SU-DHL-6 (cell line): ENCODE results near the gene GALNT10.

Experiments
- EZH2phosphoT487 ChIP-seq: fragments of 200-600 bp; sonication (generic), shearing (Covaris generic); conservative IDR thresholded peaks from 2 replicates; pipeline ENCODE4 v1.6.1; 2018; ENCODE audit warnings: mild to moderate bottlenecking, antibody characterized with exemption, low read length, moderate library complexity, mixed read lengths
- TF ChIP-seq, protein P1 (sequence below): fragments of 200-600 bp; sonication (generic); IDR thresholded peaks from one replicate; pipeline ENCODE4 v1.5.1; 2017; ENCODE audit warnings: antibody characterized with exemption, mild to moderate bottlenecking, low read length, moderate library complexity; ENCODE audit not compliant: insufficient read depth, poor library complexity, severe bottlenecking

DNA sequence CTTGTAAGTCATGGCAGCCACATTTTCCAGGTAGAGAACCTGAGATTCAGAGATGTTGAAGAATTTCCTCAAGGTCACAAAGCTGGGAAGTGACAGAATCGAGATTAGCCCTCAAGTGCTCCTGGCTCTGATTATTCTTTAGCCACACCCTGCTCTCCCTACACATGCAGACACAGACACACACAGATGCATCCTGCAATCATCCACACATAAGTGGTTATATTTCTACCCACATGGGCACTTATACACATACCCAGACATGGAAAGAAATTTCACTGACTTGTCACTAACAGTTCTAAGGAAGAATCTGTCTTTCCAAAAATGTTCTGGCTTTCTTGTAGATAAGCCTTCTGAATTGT lies 32.2 kb upstream of the GALNT10 start:
- TF ChIP-seq, protein P1, sequence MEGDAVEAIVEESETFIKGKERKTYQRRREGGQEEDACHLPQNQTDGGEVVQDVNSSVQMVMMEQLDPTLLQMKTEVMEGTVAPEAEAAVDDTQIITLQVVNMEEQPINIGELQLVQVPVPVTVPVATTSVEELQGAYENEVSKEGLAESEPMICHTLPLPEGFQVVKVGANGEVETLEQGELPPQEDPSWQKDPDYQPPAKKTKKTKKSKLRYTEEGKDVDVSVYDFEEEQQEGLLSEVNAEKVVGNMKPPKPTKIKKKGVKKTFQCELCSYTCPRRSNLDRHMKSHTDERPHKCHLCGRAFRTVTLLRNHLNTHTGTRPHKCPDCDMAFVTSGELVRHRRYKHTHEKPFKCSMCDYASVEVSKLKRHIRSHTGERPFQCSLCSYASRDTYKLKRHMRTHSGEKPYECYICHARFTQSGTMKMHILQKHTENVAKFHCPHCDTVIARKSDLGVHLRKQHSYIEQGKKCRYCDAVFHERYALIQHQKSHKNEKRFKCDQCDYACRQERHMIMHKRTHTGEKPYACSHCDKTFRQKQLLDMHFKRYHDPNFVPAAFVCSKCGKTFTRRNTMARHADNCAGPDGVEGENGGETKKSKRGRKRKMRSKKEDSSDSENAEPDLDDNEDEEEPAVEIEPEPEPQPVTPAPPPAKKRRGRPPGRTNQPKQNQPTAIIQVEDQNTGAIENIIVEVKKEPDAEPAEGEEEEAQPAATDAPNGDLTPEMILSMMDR = no peak
- TF ChIP-seq EZH2phosphoT487 = no peak
